ENCODE measurements around the gene ZFHX3. TPM values are rescaled to one million over a fixed set of nuclear protein-coding genes. Genes with fewer than 3 reads are reported as not detected.

The ZFHX3 gene
- total and polyA plus RNA-seq, 11 donors = 3.8 to 21.6 (median 13.6) TPM

- ATAC-seq = no peak
- Histone ChIP-seq H3K27ac (no peak overlapping the region), H3K27me3 (no peaks in the 10 kb centered on the region), H3K36me3 (peaks cover 0 to 6% (median 0%) of the 10 kb centered on the region in 9 donors), H3K4me1 (peaks cover 0 to 7% (median 0%) of the 10 kb centered on the region in 12 donors), H3K4me3 (no peak overlapping the region), H3K9me3 (peaks cover 0 to 10% (median 0%) of the 10 kb centered on the region in 12 donors)
- DNase-seq = no peak
- intact Hi-C loops (cut with DNase I) = no loop called here
- TF ChIP-seq CTCF (IDR thresholded peaks at IDR 0.05) (no peak), POLR2A (IDR thresholded peaks at IDR 0.05) (no peak)
- WGBS, 4 donors = 96 to 97% (median 97%) methylated on average over 3 of the region's 3 CpGs
Measured at GRCh38 chr16:72913551-72913950, 134.4 kb downstream of the ZFHX3 start.

GRCh38 chr16:72911971-72912370 is 136.0 kb downstream of the ZFHX3 start:
- Histone ChIP-seq H3K4me1 (peaks cover 0 to 14% (median 0%) of the 10 kb centered on the region in 12 donors), H3K9me3 (no peaks in the 10 kb centered on the region), H3K36me3 (no peaks in the 10 kb centered on the region), H3K27ac (no peak overlapping the region), H3K27me3 (no peaks in the 10 kb centered on the region), H3K4me3 (no peak overlapping the region)
- DNase-seq (no peak), ATAC-seq (no peak)
- TF ChIP-seq POLR2A (IDR thresholded peaks at IDR 0.05) = no peak
- intact Hi-C loops (cut with DNase I) = no loop called here
- WGBS, 4 donors = 86 to 91% (median 88%) methylated on average over 9 of the region's 9 CpGs

GRCh38 chr16:72910875-72911274 is 137.1 kb downstream of the ZFHX3 start:
- 90 to 92% (median 92%) methylated on average over 5 of the region's 5 CpGs for WGBS, 4 donors
- Histone ChIP-seq H3K9me3 (no peaks in the 10 kb centered on the region), H3K4me1 (peaks cover 0 to 13% (median 0%) of the 10 kb centered on the region in 12 donors), H3K27ac (no peak overlapping the region), H3K4me3 (no peak overlapping the region), H3K27me3 (no peaks in the 10 kb centered on the region), H3K36me3 (no peaks in the 10 kb centered on the region)
- ATAC-seq (no peak), DNase-seq (no peak)
- intact Hi-C loops (cut with DNase I) = no loop called here
- TF ChIP-seq POLR2A (IDR thresholded peaks at IDR 0.05) (no peak), CTCF (IDR thresholded peaks at IDR 0.05) (no peak)

- intact Hi-C loops (cut with DNase I) = no loop called here
- DNase-seq (no peak), ATAC-seq (no peak)
- Histone ChIP-seq H3K4me1 (peaks cover 0 to 10% (median 0%) of the 10 kb centered on the region in 12 donors), H3K27ac (no peak overlapping the region), H3K9me3 (no peaks in the 10 kb centered on the region), H3K4me3 (no peak overlapping the region), H3K27me3 (no peaks in the 10 kb centered on the region), H3K36me3 (no peaks in the 10 kb centered on the region)
- 95 to 98% (median 97%) methylated on average over 4 of the region's 4 CpGs for WGBS, 4 donors
- TF ChIP-seq POLR2A (IDR thresholded peaks at IDR 0.05) (no peak), CTCF (IDR thresholded peaks at IDR 0.05) (no peak)
Measured at GRCh38 chr16:72910381-72910780, 137.5 kb downstream of the ZFHX3 start.

- H3K27me3 ChIP-seq = no peaks in the 10 kb centered on the region
- no peaks in the 10 kb centered on the region for H3K36me3 ChIP-seq
- intact Hi-C loops (cut with DNase I) = no loop called here
- H3K27ac ChIP-seq = no peak overlapping the region
- H3K9me3 ChIP-seq = no peaks in the 10 kb centered on the region
- TF ChIP-seq POLR2A (IDR thresholded peaks at IDR 0.05) = no peak
- DNase-seq (no peak), ATAC-seq (no peak)
- 96 to 97% (median 97%) methylated on average over 6 of the region's 6 CpGs for WGBS, 4 donors
- no peak overlapping the region for H3K4me3 ChIP-seq
- peaks cover 0 to 10% (median 0%) of the 10 kb centered on the region in 12 donors for H3K4me1 ChIP-seq
Measured at GRCh38 chr16:72909196-72909595, 138.7 kb downstream of the ZFHX3 start.

All from heart left ventricle (tissue), 16 donors.